Lower leg skin (tissue), 4 donors: Measurements from ENCODE around the gene PLAAT5. TPM values are rescaled to one million over a fixed set of nuclear protein-coding genes. Genes with fewer than 3 reads are reported as not detected.

ENCODE experiments used
- DNase-seq, 2 donors: peaks; one replicate each; pipeline ENCODE4 v3.0.0-alpha.2; 2019; ENCODE audit warnings: low spot score in 2 of 2
- H3K4me3 ChIP-seq: fragments of 200-600 bp; sonication (generic); 2 replicates; pipeline ENCODE4 v1.5.1; 2017; ENCODE audit warnings: mild to moderate bottlenecking, low read depth; ENCODE audit not compliant: poor library complexity, severe bottlenecking
- CTCF ChIP-seq, 3 donors: fragments of 450-650 bp; IDR thresholded peaks; one replicate each; pipeline ENCODE4 v1.5.1; 2016; ENCODE audit warnings: antibody characterized with exemption in 3 of 3, mild to moderate bottlenecking in 3 of 3, moderate library complexity in 2 of 3
- POLR2A ChIP-seq, 2 donors: fragments of 450-650 bp; IDR thresholded peaks; one replicate each; pipeline ENCODE4 v1.6.1; 2016 to 2017; ENCODE audit warnings: antibody characterized with exemption in 2 of 2, mild to moderate bottlenecking in 1 of 2, moderate library complexity in 1 of 2
- whole genome bisulfite sequencing, 2 donors: methylation state at CpG; one replicate each; pipeline ENCODE4 v1.1.5; 2018; 5-methylcytosine and 5-hydroxymethylcytosine counted together
- intact Hi-C: fragments of 100-400 bp; cut with DNase I; formaldehyde crosslinking; loops from one replicate; pipeline ENCODE4 v1.15.0; 2023; ENCODE audit warnings: low total_unique reads
- total RNA-seq, 4 donors: library from RNA; depleted of rRNA; stranded (reverse); fragments of >200 nt; gene quantifications; one replicate each; pipeline ENCODE4 v1.1.0, GENCODE V29; 2016

The PLAAT5 gene
- total RNA-seq, 4 donors from 2014 or later = 0.91 to 3.8 (median 1.2) TPM

GRCh38 chr11:63493127-63493526 is 2.2 kb upstream of the PLAAT5 start:
- intact Hi-C loops = no loop called here

DNA sequence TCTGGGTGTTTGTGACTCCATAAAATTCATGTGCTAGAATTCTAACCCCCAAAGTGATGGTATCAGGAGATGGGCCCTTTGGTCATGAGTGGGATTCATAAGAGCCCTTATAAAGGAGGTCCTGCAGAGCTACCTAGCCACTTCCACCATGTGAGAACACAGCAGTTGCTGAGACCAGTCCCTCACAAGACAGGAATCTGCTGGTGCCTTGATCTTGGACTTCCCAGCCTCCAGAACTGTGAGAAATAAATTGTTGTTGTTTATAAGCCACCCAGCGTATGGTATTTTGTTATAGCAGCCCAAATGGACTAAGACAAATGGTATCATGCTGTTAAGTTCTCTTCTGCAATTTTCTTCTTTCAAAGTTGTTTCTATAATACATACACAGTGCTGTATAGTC is 1.5 kb upstream of the PLAAT5 start:
- no peak for TF ChIP-seq POLR2A (IDR thresholded peaks at IDR 0.05)
- intact Hi-C loops = no loop called here
- H3K4me3 ChIP-seq = no peak overlapping the region
- 91 to 94% methylated on average over 1 of the region's 1 CpG for WGBS, 2 donors
- DNase-seq = no peak

More at GRCh38 chr11:63493127-63493526, 2.2 kb upstream of the PLAAT5 start:
- WGBS, 2 donors = 97 to 98% methylated on average over 1 of the region's 1 CpG
- H3K4me3 ChIP-seq = no peak overlapping the region
- no peak for TF ChIP-seq CTCF (IDR thresholded peaks at IDR 0.05)
- no peak for TF ChIP-seq POLR2A (IDR thresholded peaks at IDR 0.05)
- DNase-seq = no peak

DNA sequence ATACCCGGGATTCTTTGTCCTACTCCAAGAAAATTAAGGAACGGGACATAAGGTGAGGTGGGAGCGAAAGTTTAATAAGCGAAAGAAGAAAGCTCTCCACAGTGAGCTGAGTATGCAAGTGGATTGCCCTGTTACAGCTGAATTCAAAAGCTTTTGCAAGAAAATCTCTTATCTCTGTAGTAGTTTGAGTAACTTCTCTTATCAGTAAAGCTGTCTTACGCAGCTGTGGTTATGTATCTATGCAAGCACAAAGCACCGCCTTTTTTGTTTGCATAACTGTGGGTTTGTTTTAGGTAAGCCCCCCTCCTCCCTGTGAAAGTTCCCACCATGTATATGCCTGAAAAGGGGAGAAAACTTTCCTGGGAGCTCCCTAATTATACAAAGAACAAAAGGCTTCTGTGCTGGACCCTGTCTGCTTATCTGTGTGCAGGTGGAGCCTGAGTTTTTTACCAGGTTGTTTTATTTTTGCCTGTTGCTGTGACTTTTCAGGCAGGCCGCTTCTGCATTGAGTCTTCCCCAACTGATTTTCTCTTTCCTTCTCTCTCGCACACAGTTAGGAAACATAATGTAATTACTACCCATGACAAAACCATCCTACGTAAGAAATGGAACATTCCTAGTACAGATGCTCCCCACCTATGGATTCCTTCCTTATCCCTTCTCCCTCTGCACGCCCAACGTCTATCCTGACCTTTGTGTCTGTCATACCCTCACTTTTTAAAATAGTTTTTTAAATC is 837 bp upstream of the PLAAT5 start:
- no peak for DNase-seq
- no peak overlapping the region for H3K4me3 ChIP-seq
- 55 to 59% methylated on average over 11 of the region's 11 CpGs for WGBS, 2 donors
- TF ChIP-seq POLR2A (IDR thresholded peaks at IDR 0.05) = no peak
- no peak for TF ChIP-seq CTCF (IDR thresholded peaks at IDR 0.05)
- intact Hi-C loops = no loop called here

DNA sequence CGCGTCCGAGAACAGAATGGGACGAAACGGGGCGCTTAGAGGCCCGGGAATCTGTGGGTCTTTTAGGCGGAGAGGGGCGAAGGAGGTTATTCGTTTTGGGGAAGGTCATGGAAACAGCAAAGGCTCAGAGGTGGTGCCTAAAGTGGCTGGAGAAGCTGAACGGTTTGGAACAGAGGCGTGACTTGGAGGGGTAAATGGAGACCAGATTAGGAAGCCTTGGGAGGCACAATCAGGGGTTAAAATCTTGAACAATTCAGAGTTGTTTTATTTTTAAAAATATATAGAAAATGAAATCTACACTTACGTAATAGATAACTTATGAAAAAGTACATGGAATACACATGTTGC is 247 bp upstream of the PLAAT5 start:
- 1% methylated on average over 13 of the region's 13 CpGs for WGBS, 2 donors
- intact Hi-C loops = no loop called here
- peak overlapping the region; percentile 27 for H3K4me3 ChIP-seq
- TF ChIP-seq CTCF (IDR thresholded peaks at IDR 0.05) = no peak
- TF ChIP-seq POLR2A (IDR thresholded peaks at IDR 0.05) = no peak
- DNase-seq = no peak

GRCh38 chr11:63489879-63490278 is 1.1 kb downstream of the PLAAT5 start:
- intact Hi-C loops = no loop called here
- WGBS, 2 donors = 57 to 61% methylated on average over 3 of the region's 3 CpGs
- no peak for DNase-seq
- H3K4me3 ChIP-seq = no peak overlapping the region
- no peak for TF ChIP-seq POLR2A (IDR thresholded peaks at IDR 0.05)
- TF ChIP-seq CTCF (IDR thresholded peaks at IDR 0.05) = no peak

DNA sequence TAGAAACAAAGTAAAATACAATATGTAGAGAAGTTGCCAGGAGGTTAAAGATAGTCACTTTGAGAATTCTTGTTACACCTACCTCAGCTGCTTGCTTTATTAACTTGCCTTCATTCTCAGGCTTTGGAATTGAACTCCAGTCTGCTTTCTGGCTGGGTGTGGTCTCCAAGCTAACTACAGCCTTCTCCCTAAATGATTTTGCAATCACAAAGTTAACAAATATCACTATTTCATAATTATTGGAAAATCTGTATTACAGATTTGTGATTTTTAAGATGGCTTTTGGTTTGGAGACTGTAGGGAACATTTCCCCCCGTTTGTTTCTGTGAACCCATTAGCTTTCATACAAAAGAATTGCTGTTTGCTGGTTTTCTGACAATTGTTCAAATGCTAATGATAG is 2.2 kb downstream of the PLAAT5 start:
- TF ChIP-seq CTCF (IDR thresholded peaks at IDR 0.05) = no peak
- no peak for TF ChIP-seq POLR2A (IDR thresholded peaks at IDR 0.05)
- no peak for DNase-seq
- 47 to 66% methylated on average over 1 of the region's 1 CpG for WGBS, 2 donors
- no peak overlapping the region for H3K4me3 ChIP-seq
- intact Hi-C loops = no loop called here
